HL-60/S4 treated with phorbol 12-myristate 13-acetate at 8.2 ng/mL for 4 days and 3 days (cell line): ENCODE results near the gene PRSS36.
"Not testable (repeated sequence)": the region's sequence is repeated elsewhere in the genome, so short reads cannot be mapped to it uniquely, and the experiment has no call there.

Source experiments
- in situ Hi-C: fragments of 300-500 bp; cut with MboI; formaldehyde crosslinking; loops from 2 replicates; pipeline ENCODE4 v1.15.0; 2022; ENCODE audit warnings: low sequenced_read_pairs

Gene PRSS36

DNA sequence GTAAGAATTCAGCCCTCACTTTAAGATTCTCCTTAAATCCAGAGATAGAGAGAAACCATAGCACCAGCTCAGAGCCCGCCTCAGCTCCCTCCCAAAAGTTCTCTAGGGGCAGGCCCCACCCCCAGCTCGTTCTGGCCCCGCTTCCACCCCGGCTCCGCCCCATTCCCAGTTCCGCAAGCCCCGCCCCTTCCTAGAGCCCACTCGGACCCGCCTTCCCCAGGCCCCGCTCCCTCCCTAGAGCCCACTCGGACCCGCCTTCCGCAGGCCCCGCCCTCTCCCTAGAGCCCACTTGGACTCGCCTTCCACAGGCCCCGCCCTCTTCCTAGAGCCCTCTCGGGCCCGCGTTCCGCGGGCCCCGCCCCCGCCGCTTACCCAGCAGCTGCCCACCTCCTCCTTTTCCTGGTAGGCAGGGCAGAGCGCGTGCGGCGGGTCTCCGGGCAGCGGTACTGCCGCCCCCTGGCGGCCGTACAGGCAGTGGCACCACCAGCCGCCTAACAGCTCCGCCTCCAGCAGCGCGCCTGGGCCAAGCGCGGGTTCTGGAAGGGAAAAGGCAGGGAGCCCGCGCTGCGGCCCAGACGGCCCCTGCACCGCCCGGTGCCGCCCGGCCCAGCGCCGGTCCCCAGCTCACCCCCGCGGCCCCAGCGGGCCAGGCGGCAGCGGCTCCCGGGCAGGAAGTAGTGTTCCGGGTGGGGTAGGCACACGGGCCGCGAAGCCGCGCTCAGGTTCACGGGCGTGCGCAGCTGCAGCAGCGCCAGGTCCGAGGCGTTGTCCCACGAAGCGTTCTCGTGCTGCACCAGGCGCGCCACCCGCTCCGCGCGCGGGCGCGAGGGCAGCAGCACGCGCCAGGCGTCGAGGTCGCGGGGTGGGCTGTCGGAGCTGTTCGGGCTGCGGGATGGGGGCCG is 7.5 kb downstream of the PRSS36 start:
- in situ Hi-C loops = no loop called here

DNA sequence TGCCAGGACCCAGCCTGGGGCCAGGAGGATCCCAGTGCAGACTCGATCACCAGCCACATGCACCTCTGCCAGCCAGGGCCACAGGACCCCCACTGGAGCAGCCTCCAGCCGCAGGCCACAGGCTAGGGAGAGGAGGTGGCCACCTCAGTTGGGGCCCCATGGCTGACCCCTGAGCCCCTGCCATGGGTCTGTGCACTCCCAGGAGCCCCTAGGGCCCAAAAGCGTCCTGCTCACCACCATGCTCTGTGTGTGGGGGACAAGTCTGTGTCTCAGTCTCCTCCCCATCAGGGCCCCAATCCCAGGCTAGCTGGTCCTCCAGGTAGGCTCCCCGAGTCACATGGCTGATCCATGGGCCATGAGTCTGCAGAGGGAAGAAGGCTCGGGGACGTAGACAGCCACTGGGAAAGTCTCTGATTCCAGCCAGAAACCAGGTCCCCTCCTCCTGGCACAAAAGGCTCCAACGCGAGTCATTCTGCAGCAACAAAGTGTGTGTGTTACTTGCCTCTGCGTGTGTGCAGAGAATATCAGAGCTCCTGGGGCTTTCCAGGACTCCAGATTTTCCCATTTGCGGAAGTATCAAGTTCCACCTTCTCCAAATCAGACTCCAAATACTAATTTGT is 8.3 kb downstream of the PRSS36 start:
- in situ Hi-C loops = no loop called here

DNA sequence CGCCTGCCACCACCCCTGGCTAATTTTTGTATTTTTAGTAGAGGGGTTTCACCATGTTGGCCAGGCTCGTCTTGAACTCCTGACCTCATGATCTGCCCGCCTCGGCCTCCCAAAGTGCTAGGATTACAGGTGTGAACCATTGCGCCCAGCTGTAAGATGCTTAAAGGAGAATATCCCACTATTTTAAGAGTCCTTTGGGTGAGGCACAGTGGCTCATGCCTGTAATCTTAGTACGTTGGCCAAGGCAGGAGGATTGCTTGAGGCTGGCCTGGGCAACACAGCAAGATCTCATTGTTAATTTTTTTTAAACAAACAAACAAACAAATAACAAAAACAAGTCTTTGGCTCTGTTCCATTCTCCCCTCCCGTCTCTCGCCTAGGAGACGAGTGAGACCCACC is 8.8 kb downstream of the PRSS36 start:
- in situ Hi-C loops = not testable (repeated sequence)

DNA sequence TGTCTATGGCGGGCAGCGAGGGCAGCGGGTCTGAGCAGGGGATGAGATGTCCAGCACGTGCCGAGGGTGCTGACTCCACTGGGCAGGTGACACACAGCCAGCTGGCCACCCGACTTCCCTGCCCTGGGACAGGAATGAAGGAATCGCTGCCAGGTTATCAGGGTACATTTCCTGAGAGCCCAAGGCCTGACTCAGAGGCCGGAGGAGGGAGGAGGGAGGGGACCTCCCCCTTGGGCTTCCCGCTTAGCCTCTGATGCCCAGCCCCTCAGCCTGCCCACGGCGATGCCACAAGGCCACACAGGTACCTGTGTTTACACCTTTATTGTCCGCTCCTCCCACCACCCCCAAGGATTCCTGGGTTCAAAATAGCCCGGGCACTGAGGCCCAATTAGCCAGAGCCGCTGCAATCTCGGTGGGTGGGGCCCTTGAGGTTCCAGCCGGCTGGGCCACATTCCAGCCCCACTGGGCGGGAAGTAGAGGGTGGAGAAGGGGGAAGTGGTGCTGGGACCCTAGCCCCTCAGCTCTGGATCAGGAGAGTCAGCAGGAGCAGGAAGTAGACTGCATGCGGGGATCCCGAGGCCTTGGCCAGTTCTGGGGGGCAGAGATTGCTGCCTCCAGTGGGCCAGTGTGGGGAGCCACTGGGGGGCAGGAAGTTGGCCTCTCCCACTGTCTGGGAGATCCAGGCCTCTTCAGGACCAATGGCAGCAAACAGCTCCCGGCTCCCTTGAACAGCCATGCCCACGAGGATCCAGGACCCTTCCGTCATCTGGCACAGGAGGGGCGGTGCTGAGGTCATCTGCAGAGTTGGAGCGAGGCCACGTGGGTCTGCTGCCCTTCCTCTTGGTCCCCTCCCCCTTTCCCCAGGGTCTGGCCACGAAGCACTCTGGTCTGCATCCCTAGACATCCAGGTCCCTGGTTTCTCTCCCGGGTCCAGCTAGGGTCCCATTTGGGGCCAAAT is 11.0 kb downstream of the PRSS36 start:
- in situ Hi-C loops = no loop called here

DNA sequence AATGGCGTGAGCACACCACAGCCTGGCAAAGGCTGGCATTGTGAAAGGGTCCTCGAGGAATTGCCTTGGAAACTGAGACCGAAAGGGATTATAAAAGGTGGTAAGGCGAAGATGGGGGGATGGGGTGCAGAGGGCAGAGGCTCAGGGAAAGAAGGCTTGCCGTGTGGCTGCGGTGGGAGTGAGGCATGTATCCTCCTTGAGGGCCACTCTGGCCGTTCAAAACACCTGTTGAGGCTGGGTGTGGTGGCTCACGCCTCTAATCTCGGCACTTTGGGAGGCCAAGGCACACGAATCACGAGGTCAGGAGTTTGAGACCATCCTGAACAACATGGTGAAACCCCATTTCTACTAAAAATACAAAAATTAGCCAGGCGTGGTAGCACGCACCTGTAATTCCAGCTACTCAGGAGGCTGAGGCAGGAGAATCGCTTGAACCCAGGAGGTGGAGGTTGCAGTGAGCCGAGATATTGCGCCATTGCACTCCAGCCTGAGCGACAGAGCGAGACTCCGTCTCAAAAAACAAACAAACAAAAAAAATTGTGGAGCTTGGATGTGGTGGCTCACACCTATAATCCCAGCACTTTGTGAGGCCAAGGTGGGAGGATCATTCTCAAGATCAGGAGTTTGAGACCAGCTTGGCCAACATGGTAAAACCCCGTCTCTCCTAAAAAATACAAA is 12.9 kb downstream of the PRSS36 start:
- in situ Hi-C loops = not testable (repeated sequence)

DNA sequence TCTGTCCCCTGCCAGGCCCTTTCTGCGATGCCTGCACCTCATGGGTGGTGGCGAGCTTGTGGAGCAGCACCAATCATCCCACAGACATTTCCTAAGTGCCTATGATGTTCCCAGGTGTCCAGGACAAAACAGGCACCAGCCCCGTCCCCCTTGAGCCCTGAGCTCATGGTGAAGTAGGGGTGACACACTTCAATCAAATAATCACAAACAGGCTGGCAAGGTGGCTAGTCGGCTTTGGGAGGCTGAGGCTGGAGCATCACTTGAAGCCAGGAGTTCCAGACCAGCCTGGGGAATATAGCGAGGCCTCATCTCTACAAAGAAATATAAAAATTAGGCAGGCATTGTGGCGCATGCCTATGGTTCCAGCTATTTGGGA is 13.6 kb downstream of the PRSS36 start:
- in situ Hi-C loops = no loop called here

DNA sequence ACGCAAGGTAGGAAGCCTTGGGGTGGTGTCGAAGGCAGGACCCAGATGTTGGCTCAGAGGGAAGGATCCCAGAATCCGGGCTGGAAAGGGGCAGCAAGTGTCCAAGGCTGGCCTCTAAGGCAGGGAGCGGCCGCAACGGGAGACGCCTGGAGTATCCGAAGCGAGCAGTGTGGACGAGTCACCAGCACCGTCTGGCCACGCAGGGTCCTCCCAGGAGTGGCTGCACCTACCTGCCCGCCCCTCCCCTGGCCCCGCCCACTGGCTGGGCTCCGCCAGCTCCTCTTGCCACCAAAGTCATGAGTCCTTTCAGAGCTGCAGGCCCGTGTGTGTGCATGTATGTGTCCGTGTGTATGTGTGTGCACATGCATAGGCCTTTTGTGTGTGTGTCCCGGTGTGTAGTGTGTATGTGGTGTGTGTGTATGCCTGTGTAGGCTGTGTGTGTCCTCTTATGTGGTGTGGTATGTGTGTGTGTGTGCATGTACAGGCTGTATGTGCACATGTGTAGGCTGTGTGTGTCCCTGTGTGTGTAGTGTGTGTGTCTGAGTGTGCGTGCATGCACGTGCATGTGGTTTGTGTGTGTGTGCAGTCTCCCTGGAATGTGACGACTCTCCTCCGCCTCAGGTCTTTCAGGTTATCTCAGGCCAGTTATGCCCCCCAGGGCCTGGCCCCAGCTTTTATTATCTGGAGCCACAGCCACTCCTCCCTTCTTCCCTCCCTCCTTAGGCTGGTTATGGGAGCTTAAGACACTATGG is 14.2 kb downstream of the PRSS36 start, which contains the start of gene PRSS8:
PRSS8 (minus strand) TSS at position 193 of the 752 bp plus-strand sequence. CDS start 229 bp downstream, outside the sequence.
- in situ Hi-C loops = no loop called here

DNA sequence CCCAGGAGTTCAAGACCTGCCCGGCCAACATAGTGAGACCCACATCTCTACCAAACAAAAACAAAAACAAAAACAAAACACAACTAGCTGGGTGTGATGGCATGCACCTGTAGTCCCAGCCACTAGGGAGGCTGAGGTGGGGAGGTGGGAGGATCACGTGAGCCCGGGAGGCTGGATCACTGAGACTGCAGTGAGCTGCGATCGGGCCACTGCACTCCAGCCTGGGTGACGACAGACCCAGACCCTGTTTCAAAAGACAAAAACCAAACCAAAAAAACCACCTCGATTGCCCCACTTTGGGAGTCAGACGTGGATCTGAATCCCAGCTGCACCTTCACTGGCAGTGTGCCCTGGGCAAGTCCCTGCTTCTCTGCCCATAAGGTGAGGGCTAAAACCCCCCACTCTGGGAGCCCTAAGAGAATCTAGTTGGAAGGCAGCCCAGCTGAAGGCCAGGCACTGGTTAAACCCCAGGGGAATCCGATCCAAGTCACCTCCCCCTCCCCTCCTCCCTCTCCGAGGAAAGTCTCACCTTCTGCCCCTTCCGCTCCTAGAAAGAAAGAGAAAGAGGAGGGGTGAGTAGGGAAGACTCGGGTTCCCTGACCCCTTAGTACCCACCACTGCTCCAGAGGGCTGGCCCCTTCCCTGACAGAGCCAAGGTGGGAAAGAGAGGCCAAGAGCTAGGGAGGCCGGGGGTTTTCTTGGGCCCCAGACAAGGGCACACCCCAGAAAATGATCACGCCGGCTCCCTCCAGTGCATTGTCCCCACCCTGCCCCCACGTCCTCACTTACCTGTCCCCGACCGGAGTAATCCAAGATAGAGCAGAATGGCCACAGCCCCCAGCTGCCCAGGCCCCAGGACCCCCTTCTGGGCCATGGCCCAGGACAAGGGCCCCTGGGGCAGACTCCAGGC is 15.0 kb downstream of the PRSS36 start:
- in situ Hi-C loops = no loop called here

DNA sequence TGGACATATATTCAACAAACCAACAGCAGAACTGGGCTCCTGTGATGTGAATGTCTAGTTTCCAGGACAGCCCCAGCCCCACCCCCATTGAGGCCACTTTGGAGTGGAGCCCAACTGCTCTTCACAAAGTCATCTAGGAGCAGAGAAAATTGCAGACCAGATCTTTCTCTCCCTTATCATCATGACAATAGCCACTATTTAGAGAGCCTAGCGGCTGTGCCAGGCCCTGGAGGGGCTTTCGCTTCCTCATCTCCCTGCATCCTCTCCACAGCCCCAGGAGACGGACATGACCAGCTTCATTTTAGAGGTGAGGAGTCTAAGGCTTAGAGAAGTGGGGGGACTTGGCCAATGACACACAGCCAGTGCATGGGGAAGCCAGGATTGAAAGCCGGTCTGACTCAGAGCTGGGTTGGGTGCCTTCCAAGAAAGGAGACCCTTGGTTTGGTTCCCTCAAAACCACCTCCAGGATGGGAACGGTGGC is 15.7 kb downstream of the PRSS36 start:
- in situ Hi-C loops = no loop called here

DNA sequence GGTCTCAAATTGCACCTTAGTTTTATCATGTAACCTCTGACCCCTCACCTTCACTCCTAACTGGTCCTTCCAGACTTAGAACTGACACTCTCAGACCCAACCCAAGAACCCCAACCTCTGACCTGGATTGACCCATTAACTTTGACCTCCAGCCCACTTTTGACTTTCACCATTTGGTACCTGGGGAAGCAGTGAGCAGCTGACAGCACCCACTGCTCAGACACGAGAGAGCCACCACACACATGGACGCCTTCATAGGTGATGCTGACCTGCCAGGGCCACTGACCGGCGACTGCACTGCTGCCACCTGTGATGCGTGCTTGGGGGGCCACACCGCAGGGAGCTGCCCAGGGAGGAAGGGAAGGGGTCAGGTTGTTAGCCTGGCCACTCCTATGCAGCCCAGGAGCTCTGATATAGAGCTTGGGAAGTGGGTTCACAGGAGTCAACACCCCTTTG is 16.8 kb downstream of the PRSS36 start:
- in situ Hi-C loops = no loop called here

DNA sequence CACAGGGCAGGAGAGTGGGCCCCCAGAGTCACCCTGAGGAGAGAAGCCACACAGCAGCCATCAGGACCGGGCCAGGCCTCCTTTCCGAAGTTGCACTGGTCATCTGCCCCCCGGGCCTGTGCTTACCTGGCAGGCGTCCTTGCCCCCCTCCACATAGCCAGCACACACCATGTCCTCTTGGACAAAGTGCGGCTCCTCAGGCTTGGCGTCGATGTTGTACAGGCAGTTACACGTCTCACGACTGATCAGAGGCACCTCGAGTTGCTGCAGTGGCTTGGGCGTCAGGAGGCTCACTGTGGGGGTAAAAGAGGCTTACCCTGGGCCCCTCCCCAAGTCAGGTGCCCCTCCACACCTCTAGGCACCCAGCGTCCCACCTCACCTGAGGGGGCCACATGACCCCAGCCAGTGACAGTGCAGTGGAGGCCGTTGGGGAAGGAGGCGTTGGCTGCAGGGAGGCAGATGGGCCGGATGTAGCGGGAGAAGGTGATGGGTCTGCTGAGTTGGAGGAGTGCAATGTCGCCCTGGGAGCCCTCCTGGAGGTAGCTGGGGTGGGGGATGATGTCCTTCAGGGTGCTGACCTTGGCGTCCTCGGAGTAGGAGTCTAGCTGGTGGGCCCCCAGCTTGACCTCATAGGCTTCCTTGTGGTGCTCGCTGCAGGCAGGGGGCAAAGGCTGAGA is 17.4 kb downstream of the PRSS36 start:
- in situ Hi-C loops = no loop called here

DNA sequence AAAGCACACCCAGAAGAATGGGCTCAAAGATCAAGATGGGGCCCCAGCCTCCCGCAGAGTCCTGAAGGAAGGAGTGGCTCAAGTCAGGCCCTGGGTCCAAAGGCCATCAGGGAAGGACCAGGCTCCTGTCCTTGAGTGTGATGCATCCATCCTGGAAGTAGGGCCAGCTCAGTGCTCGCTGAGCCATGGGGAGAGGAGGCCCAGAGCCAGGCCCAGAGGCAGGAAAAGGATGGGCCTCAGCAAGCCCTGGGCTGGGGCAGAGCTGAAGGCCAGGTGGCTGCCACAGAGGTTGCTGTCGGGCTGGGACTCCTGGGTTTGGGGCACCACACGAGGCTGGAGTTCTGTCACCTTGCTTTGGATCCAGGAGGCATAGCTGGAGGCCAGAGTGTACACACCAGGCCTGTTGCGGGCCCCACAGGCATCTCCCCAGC is 18.0 kb downstream of the PRSS36 start:
- in situ Hi-C loops = no loop called here

DNA sequence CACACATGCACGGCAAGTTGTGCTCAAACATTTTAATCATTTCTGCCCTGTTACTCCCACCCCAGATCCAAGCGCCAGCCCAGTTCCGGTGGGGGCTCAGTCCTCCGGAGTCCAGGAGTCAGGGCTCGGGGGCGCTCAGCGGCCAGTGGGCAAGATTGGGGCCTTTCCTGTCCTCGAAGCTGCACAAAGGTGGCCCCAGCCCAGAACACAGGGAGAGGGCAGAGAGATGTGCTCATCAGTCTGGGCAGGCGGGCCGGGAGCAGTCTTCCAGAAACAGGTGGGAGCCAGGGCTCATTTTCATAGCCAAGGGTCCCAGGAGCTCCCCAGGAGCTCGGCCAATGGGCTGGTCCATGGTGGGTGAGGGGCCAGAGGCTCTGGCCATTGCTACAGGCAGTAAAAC is 18.4 kb downstream of the PRSS36 start:
- in situ Hi-C loops = no loop called here

DNA sequence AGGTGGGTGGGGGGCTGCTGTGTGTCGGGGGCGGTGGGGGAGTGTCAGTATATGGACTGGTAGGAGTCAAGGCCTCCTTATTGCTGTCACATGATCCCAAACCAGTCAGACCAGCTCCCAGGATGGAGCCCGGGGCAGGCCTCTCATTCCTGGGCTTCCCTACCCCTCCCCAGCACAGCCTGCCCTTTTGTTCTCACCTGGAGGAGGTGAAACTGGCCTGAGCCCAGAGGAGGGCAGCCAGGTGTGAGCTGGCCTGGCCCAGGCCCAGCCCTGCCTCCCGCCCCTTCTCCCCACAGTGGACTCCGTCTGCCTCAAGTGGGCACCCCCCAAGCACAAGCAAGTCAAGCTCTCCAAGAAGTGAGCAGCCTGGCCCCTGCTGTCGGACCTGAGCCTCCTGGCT is 19.0 kb downstream of the PRSS36 start:
- in situ Hi-C loops = no loop called here

DNA sequence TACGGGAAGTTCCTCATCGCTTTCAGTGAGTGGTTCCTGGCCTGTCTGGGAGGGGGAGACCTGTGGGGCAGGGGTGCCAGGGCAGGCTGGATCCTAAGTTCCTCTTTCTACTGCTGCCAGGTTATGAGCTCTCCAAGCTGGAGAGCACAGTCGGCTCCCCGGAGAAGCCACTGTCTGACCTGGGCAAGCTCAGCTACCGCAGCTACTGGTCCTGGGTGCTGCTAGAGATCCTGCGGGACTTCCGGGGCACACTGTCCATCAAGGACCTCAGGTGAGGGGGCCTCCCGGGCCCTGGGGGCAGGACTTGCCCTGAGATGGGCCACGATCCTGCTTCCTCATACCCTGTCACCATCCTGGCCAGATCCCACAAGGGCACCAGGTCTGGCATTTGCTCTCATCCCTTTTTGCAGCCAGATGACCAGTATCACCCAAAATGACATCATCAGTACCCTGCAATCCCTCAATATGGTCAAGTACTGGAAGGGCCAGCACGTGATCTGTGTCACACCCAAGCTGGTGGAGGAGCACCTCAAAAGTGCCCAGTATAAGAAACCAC is 19.5 kb downstream of the PRSS36 start:
- in situ Hi-C loops = no loop called here

DNA sequence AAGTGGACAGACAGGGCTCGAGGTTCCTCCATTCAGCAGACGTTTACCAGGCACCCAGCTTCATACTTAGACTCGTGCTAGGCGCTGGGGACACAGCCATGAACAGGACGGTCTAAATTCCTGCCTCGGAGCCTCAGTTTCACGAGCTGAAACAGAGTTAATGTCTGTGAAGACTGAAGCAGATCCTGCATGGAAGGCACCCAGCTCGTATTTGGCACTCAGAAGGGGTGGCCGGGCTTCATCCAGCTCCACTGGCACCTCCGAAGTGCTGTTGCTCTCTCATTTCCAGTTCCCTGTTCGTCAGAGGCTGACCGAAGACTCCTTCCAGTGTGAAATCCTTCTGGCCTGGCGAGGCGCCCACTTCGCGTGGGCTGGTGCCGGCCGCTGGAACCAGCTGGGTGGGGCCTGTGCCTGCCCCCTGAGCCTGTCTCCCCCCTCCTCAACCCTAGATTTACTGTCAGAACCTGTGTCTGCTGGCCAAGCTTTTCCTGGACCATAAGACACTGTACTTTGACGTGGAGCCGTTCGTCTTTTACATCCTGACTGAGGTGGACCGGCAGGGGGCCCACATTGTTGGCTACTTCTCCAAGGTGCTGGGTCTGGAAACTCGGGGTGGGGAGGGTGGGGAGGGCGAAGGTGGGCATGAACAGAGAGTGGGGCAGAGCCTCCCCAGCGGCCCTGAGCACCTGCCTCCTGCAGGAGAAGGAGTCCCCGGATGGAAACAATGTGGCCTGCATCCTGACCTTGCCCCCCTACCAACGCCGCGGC is 20.1 kb downstream of the PRSS36 start:
- in situ Hi-C loops = no loop called here
